Suprapubic skin (tissue), 4 donors: Measurements from ENCODE around the gene MMP7.

ENCODE experiments used
- EP300 ChIP-seq: sonication (generic); formaldehyde crosslinking; IDR thresholded peaks from one replicate; pipeline ENCODE4 v1.6.1; 2017; ENCODE audit warnings: antibody characterized with exemption
- POLR2A ChIP-seq, 2 donors: fragments of 450-650 bp; IDR thresholded peaks; one replicate each; pipeline ENCODE4 v1.6.1; 2017; ENCODE audit warnings: antibody characterized with exemption in 2 of 2, mild to moderate bottlenecking in 2 of 2, moderate library complexity in 2 of 2
- POLR2AphosphoS5 ChIP-seq, 3 donors: sonication (generic); formaldehyde crosslinking; IDR thresholded peaks; one replicate each; pipeline ENCODE4 v1.6.1; 2017; ENCODE audit warnings: antibody characterized with exemption in 3 of 3
- TF ChIP-seq, protein P1 (sequence below), 2 donors: fragments of 200-600 bp in 1 of 2; fragments of 450-650 bp in 1 of 2; sonication (generic) in 1 of 2; IDR thresholded peaks; one replicate each; pipeline ENCODE4 v1.5.1; 2016 to 2019; ENCODE audit warnings: antibody characterized with exemption in 2 of 2, mild to moderate bottlenecking in 1 of 2, moderate library complexity in 1 of 2

DNA sequence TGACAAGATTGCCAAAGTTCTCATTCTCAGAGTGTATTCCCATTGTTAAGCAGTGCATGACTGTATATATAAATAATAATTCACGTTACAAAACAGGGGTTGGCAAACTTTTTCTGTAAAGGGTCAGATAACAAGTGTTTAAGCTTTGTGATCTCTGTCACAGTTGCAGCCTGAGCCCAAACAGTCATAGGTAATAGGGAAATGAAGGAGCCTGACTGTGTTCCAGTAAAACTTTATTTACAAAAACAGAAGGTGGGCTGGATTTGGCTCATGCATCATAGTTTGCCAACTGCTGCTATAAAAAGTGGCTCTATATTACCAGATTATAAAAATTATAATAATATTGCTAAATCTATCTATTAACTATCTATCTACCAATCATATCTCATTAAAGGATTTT lies 3.5 kb downstream of the MMP7 start:
- TF ChIP-seq, protein P1, sequence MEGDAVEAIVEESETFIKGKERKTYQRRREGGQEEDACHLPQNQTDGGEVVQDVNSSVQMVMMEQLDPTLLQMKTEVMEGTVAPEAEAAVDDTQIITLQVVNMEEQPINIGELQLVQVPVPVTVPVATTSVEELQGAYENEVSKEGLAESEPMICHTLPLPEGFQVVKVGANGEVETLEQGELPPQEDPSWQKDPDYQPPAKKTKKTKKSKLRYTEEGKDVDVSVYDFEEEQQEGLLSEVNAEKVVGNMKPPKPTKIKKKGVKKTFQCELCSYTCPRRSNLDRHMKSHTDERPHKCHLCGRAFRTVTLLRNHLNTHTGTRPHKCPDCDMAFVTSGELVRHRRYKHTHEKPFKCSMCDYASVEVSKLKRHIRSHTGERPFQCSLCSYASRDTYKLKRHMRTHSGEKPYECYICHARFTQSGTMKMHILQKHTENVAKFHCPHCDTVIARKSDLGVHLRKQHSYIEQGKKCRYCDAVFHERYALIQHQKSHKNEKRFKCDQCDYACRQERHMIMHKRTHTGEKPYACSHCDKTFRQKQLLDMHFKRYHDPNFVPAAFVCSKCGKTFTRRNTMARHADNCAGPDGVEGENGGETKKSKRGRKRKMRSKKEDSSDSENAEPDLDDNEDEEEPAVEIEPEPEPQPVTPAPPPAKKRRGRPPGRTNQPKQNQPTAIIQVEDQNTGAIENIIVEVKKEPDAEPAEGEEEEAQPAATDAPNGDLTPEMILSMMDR (IDR thresholded peaks at IDR 0.05): no peak
- TF ChIP-seq POLR2A (IDR thresholded peaks at IDR 0.05) (no peak), POLR2AphosphoS5 (IDR thresholded peaks at IDR 0.05) (no peak), EP300 (no peak)
